GM19463 (cell line): Measurements from ENCODE around the gene EXD3.
"Not testable (repeated sequence)": the region's sequence is repeated elsewhere in the genome, so short reads cannot be mapped to it uniquely, and the experiment has no call there.

Experiments used
- ATAC-seq: cut with Tn5 transposase; IDR thresholded peaks from one replicate; pipeline ENCODE4 v1.9.1; 2021; ENCODE audit warnings: mild to moderate bottlenecking, moderate library complexity; ENCODE audit not compliant: unreplicated experiment

Gene EXD3

GRCh38 chr9:137262173-137262908 is 160.6 kb downstream of the EXD3 start:
- ATAC-seq: not testable (repeated sequence)
